Dedifferentiated amniotic fluid mesenchymal stem cell (primary cell): ENCODE measurements around the gene CARNS1.
"Not testable (repeated sequence)": the region's sequence is repeated elsewhere in the genome, so short reads cannot be mapped to it uniquely, and the experiment has no call there.

Experiments used
- DNase-seq: peaks from one replicate; pipeline ENCODE4 v3.0.0-alpha.2; 2016; ENCODE audit errors: extremely low spot score

The CARNS1 gene

DNA sequence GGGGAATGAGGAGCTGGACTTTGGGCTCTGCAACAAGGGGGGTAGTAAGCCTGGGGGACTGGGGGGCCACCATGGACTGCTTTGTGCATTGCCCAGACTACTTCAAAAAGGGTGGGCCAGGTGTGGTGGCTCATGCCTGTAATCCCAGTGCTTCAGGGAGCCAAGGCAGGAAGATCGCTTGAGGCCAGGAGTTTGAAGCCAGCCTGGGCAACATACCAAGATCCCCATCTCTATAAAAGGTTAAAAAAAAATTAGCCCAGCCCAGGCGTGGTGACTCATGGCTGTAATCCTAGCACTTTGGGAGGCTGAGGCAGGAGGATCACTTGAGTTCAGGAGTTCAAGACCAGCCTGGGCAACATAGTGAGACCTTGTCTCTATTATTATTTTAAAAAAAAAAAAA is 50.1 kb downstream of the CARNS1 start:
- not testable (repeated sequence) for DNase-seq

DNA sequence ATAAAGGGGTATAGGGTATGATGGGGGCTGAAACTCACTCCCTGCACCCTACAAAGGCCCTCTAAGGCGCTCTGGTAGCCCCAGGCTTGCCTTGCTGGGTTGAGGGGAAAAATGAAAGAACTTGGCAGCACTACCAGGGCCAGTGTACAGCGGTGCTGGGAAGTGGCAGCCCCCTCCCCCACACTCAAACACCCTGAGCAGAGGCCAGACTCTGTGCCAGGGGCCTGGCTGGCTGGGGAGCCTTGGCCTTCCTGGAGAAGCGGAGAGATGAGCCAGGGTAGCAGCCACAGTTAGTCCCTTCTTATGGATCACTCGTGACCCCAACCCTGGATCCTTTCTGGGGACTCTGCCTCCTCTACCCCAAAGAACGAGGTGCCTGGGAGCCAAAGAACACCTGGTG is 50.9 kb downstream of the CARNS1 start:
- no peak for DNase-seq

DNA sequence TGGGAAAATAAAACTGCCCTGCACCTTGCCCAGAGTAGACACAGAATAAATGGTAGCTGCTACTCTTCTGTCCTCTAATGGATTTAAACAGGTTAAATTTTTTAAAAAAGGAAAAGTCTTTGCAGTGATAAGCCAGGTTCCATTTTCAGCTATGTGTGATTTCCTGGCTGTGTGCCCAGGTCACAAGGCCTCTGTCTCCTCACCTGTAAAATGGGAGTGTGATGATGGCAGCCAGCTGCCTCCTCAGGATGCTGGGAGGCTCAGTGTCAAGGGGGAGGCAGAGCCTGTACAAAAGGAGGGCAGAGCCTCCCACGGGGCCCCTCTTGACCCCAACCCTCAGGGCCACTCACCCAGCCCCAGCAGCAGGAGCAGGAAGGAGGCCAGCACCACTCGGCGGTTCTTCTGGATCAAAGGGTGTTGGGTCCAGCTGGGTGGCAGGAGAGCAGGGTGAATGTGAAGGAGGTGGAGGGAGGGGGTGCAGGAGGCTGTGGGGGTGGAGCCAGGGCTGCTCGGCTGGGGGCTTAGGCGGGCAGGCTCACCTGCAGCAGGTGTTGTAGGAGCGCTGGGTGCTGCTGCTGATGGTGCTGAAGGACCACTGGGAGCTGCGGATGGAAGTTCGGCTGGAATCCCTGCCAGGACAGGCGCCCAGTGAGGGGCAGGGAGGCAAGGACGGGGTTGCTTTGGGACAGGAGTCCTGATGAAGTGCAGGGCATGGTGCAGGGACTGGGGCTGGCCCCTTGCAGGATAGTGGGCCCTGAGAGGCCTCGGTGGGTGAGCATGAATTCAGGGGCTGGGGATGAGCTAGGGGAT is 51.7 kb downstream of the CARNS1 start:
- DNase-seq = no peak

DNA sequence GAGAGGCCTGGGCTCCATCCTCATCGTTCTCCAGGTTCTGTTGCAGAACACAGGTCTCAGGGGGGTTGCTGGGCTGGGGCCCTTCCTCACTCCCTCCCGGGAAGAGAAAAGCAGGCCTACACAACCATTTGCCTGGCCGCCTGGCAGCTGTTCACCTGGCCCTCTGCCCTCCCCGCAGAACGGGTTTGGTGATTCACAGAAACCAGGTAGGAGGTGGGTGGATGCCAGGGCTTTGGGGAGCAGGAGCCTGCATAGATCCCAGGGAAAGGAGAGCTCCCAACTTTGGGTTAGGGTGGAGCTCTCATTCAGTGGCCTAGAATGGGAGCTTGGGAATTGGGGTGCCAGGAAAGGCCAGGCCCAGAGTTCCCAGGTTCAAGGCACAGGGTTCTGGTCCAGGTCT is 52.6 kb downstream of the CARNS1 start:
- DNase-seq = no peak

DNA sequence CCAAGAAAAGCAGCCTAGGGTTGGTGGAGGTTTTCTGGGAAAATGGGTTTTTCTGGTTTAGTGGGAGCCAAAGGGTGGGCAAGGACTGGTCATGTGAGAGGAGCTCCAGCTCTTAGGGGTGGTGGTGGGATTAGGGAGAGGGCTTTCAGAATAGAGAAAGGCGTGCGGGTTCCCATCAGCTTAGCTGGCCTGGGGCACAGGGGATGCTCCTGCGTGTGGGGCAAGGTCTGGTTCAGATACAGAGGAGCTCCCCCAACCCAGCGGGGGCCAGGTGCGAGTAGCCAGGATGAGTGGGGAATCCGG is 52.9 kb downstream of the CARNS1 start:
- DNase-seq = no peak

DNA sequence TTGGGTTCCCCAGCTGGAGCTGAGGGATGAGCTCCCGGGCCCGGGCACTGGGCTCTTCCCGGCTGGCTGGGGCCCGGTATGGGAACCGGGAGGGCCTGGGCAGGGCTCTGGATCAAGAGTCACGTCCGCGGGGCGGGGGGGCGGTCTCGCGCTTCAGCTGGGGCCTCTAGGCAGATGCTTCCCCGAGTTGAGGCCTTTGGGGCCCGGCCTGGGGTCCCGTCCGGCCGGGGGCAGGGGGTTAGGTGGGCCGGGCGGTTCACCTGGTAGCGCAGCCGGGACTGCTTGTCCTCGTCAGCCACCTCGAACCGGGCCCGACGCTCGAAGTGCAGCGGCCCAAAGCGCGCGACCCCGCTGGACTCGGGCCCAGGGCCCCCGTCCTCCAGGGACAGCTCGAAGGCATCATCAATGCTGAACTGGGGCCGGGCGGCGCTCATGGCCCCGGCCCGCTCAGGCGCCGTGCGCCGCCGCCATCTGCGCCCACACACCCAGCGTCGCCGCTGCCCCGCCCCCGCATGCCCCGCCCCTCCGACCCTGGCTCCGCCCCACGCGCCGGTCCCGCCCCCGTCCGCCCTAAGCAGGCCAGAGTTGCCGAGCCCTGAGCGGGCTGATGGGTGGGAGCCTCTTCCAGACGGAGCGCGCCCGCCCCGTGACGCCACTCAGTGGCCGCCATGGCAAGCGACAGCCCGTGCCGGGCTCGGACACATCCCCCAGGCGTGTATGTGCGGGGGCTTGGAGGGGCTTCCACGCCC is 53.5 kb downstream of the CARNS1 start, which contains the start of gene TMEM134:
TSS of gene TMEM134 (minus strand) at position 493 of the 749 bp plus-strand sequence. CDS start at position 434, 59 bp downstream.
- peak; percentile 88 for DNase-seq

DNA sequence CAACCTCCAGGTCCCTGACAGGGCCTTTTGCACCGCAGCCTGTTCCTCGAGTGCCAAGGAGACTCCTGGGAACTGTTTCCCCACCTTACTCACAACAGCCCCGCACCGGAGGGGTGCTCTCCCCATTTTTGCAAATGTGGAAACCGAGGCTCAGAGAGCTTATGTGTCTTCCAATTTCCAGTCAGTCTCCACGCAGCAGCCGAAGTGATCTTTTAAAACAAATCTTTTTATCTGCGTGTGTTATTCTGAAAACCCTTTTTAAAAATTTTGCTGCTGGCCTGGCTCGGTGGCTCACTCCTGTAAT is 54.0 kb downstream of the CARNS1 start:
- no peak for DNase-seq

DNA sequence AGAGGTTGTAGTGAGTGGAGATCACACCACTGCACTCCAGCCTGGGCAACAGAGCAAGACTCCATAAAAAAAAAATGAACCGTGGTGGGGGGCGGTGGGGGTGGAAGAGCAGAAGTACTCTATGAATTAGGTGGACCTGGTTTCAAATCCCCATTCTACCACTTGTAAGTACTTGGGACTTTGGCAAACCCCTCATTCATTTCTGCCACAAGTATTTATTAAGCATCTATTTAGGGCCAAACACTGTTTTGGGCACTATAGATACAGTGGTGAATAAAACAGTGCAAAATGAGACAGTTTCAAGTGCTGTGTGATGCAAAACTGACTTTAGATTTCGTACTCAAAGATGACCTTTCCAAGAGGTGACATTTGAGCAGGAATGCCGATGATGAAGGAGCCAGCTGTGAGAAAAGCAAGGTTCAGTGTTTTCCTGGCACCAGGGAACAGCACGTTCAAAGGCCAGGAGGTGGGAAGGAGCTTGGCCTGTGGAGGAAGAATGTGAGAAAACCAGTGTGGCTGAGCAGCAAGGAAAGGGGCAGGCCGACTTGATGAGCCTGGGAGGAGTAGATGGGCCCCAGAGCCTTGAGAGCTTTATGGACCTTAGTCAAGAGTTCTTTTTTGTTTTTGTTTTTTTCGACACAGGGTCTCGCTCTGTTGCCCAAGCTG is 55.0 kb downstream of the CARNS1 start:
- no peak for DNase-seq

DNA sequence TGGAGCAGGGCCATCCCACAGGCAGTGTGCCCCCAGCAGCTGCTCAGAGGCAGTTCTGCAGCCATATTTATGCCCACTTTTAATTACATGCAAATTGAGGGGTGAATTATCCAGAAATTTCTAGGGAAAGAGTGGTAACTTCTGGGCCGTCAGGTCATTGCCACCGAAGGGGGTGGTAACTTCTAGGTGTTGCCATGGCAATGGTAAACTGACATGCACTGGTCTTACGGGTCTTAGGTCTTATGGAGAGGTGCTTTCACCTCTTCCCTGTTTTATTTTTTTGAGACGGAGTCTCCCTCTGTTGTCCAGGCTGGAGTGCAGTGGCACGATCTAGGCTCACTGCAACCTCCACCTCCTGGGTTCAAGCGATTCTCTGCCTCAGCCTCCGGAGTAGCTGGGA is 57.4 kb downstream of the CARNS1 start:
- DNase-seq = no peak
